Activated T-cell treated with anti-CD3 and anti-CD28 coated beads, Interleukin-2, amount 50 U/mL, for 24 hours (primary cell): ENCODE data around the gene LRIT1.

Source experiments
- DNase-seq: peaks from one replicate; pipeline ENCODE4 v3.0.0-alpha.2; 2020
- H3K27ac Mint-ChIP-seq: 2 replicates; pipeline ENCODE4 v1.8.0; 2020; ENCODE audit warnings: mild to moderate bottlenecking, mixed read lengths
- H3K27me3 Mint-ChIP-seq: 2 replicates; pipeline ENCODE4 v1.8.0; 2020; ENCODE audit warnings: mixed read lengths
- H3K36me3 Mint-ChIP-seq: 2 replicates; pipeline ENCODE4 v1.8.0; 2020; ENCODE audit warnings: low read depth, mixed read lengths
- H3K4me1 Mint-ChIP-seq: 2 replicates; pipeline ENCODE4 v1.8.0; 2020; ENCODE audit warnings: low read depth, mixed read lengths
- H3K4me3 Mint-ChIP-seq: 2 replicates; pipeline ENCODE4 v1.8.0; 2020; ENCODE audit warnings: mild to moderate bottlenecking, moderate library complexity, mixed read lengths
- H3K9me3 Mint-ChIP-seq: 2 replicates; pipeline ENCODE4 v1.8.0; 2020; ENCODE audit warnings: mixed read lengths

LRIT1 gene

DNA sequence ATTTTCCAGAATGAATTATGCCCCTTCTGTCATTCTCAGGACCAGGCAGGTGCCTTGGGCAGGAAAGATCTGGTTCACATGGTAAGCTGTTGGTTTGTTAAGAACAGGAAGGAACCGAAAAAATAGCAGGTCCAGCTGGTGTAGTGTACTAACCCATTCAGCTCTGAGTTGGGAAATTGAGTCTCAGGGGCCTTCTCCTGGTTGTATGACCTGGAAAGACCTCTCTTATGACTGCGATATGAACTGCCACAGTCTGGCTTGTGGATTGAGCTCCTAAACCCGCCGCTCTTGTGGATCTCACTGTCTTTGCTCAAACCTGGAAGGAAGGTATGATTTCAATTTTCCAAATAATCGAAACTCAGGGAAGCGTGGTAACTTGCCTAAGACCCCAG is 4.5 kb downstream of the LRIT1 start:
- H3K27ac Mint-ChIP-seq: no peak overlapping the region
- H3K9me3 Mint-ChIP-seq: no peaks in the 10 kb centered on the region
- no peak for DNase-seq
- peaks cover 17% of the 10 kb centered on the region for H3K27me3 Mint-ChIP-seq
- H3K4me1 Mint-ChIP-seq: no peaks in the 10 kb centered on the region
- H3K4me3 Mint-ChIP-seq: no peak overlapping the region
- H3K36me3 Mint-ChIP-seq: no peaks in the 10 kb centered on the region

DNA sequence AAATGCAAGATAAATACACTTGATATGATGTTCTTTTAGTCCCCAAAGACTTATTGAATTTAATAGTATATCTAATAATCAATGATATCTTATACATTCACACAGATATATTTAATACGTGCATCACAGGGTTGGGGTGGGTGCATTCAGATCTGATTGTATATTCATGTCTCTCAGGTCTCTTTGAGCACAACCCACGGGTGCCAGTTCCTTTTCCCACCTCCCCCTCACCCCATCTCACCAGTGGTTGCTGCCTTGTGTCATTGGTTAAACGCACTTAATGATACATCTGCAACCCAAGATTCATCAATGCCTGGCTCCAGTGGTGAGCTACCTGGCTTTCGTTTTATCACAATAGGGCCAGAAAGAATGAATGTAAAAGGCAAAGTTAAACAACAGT is 6.2 kb downstream of the LRIT1 start:
- Mint-ChIP-seq H3K27ac (no peak overlapping the region), H3K9me3 (no peaks in the 10 kb centered on the region), H3K4me1 (no peaks in the 10 kb centered on the region), H3K36me3 (no peaks in the 10 kb centered on the region), H3K4me3 (no peak overlapping the region), H3K27me3 (peaks cover 21% of the 10 kb centered on the region)
- no peak for DNase-seq

DNA sequence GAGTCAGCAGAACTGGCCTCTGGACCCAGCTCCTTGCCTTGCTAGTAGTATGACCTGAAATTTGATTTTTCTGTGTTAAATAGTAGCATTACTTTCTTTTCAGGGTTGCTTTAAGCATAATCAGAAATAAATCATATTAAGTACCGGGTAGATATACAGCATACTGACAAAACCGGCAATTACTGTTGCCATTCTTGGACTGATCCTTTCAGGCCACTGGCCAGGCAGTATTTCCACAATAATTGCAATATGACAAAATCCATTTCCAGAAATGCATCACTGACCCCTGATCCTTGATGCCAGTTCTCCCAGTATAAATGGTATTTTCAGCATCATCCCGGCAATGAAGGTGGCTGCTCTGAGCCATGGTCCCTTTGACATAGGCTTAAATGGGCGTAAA is 6.9 kb downstream of the LRIT1 start:
- Mint-ChIP-seq H3K36me3 (no peaks in the 10 kb centered on the region), H3K4me1 (no peaks in the 10 kb centered on the region), H3K4me3 (no peak overlapping the region), H3K27ac (no peak overlapping the region), H3K9me3 (no peaks in the 10 kb centered on the region), H3K27me3 (peaks cover 22% of the 10 kb centered on the region)
- DNase-seq: no peak

DNA sequence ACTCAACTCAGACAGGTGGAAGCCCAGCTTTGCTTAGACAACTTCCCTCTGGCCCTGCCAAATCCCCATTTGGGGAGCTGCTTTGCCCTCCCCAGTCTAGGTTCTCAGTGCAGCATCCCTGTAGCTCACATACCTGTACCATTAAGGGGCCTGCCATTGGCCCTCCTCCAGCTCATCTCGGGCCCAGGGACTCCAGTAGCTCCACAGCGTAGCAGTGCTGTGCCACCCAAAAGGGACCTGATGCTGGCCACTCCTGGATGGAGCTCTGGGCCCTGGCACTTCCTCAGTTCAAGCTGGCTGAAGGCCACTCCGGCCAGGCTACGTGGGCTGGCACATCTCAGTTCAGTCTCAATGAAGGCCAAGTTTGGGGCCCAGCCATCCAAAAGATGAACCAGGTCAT is 7.4 kb downstream of the LRIT1 start:
- H3K4me3 Mint-ChIP-seq: no peak overlapping the region
- DNase-seq: no peak

DNA sequence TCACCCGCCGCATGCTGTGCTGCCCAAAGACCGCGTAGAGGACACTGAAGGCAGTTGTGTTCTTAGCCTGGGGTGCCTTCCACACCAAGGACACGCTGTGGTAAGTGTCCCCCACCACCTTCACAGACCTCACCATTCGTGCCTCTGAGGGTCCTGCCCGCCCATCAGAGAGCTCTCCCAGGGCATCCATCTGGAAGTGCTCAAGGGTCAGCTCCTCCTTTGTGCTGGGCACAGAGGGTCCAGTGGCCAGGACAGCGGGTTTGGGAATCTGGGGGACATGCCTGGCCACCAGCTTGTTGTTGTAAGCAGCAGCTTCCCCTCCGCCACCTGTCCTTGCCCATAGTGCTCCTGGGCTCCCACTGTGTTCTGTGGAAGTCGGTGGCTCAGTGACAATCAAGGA is 9.0 kb downstream of the LRIT1 start:
- Mint-ChIP-seq H3K36me3 (no peaks in the 10 kb centered on the region), H3K27me3 (peaks cover 33% of the 10 kb centered on the region), H3K9me3 (no peaks in the 10 kb centered on the region), H3K4me3 (no peak overlapping the region), H3K4me1 (no peaks in the 10 kb centered on the region), H3K27ac (no peak overlapping the region)
- DNase-seq: no peak

More for the DNA sequence above, 7.4 kb downstream of the LRIT1 start:
- Mint-ChIP-seq H3K27ac (no peak overlapping the region), H3K27me3 (peaks cover 27% of the 10 kb centered on the region), H3K9me3 (no peaks in the 10 kb centered on the region), H3K36me3 (no peaks in the 10 kb centered on the region), H3K4me1 (no peaks in the 10 kb centered on the region)

DNA sequence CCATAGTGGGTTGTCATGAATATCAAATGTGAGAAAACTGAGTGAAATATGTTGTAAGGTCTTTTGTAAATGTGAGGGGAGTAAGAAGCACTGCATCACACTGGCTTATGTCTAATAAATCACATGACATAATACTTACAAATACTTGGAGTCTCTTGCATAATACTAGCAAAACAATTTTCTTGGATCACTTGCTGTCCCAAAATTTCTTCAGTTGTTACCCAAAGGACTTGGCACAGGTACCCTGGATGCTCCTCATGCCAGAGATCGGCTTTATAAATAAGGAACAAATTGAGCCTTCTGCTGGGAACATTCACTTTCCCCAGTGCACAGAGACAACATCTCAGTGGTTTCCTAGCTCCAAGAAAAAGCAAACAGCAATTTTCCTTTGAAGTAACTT is 11.0 kb downstream of the LRIT1 start:
- Mint-ChIP-seq H3K4me3 (no peak overlapping the region), H3K9me3 (no peaks in the 10 kb centered on the region), H3K4me1 (no peaks in the 10 kb centered on the region), H3K27ac (no peak overlapping the region), H3K36me3 (no peaks in the 10 kb centered on the region), H3K27me3 (peaks cover 33% of the 10 kb centered on the region)
- DNase-seq: no peak

DNA sequence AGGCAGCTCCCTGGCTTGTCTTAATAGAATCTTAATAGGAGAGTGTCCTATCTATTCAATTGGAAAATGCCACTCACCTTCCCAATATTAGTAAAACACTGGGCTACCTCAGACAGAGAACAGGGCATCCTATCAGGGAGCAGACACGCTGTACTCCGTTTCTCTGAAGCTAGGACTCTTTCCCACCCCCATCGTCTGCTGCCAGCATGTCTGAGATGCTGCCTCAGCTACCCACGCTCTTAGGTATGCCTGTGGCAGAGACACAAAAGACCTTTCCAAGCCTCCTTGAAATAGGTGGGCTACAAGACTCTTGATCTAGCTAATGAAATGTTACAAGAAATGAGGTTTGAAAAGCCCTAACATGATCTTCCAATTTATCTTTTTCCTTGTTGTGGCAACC is 13.5 kb downstream of the LRIT1 start:
- Mint-ChIP-seq H3K27ac (no peak overlapping the region), H3K27me3 (peaks cover 45% of the 10 kb centered on the region)

DNA sequence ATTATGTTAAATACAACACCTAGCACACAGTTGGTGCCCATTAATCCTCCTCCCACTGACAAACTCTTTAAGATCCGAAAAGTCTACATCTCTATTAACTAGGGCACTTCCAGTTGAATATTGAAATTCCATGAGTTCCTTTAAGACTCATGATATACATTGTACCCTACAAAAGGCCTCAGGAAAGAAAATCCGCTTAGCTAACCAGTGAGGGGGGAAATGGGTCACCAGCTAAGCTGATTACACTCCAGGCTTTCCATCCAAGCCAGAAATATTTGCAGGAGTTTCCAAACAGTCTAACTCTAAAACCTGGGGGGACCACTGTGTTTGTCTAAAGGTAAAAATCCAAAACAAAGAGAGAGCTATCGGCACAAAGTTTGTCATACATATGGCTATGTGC is 14.7 kb downstream of the LRIT1 start:
- H3K27me3 Mint-ChIP-seq: peaks cover 47% of the 10 kb centered on the region
- H3K4me3 Mint-ChIP-seq: no peak overlapping the region
- no peaks in the 10 kb centered on the region for H3K36me3 Mint-ChIP-seq

More for the DNA sequence above, 13.5 kb downstream of the LRIT1 start:
- Mint-ChIP-seq H3K4me1 (no peaks in the 10 kb centered on the region), H3K36me3 (no peaks in the 10 kb centered on the region), H3K4me3 (no peak overlapping the region), H3K9me3 (no peaks in the 10 kb centered on the region)
- no peak for DNase-seq

DNA sequence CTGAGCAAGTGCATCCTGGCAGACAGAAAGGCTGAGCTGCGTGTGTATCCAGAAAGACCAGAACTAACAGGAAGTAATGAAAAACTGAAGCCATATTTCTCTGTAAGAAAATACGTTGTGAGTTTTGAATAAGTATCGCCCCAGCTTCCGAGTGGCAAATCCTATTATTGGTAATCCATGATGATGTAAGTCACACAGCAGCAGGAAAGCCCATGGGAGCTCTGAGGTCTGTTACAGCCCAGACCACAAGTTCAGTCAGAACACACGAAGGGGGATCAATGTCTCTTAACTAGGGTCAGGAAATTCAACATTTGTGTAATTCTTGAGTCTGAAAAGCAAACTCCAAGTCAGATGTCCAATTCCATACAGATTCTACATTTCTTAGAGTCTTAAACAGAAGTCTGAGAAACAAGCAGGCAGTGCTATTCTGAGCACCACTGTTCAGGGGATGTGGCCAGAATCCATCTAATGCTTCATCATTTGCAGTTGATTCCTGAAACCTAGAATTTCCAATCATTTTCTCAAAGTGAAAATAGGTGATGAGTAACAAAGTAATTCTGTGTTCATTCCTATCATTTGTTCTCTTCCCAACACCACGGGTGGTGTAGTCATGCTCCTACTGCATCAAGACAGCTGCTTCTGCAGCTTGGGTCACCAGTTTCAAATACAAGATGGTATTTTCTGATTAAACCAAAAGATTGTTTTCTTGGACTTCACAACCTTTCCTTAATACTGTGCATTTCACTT is 15.7 kb downstream of the LRIT1 start, which contains the start of gene LRIT2:
Gene LRIT2 (minus strand): TSS at position 118 of the 747 bp plus-strand sequence. CDS start 24 bp downstream, at position 94.
- Mint-ChIP-seq H3K4me1 (no peaks in the 10 kb centered on the region), H3K4me3 (no peak within 1 kb of the TSS), H3K9me3 (no peaks in the 10 kb centered on the region), H3K27ac (no peak within 1 kb of the TSS), H3K27me3 (peaks cover 46% of the 10 kb centered on the region), H3K36me3 (no peaks in the 10 kb centered on the region)
- DNase-seq: no peak

More for the DNA sequence above, 14.7 kb downstream of the LRIT1 start:
- H3K9me3 Mint-ChIP-seq: no peaks in the 10 kb centered on the region
- no peaks in the 10 kb centered on the region for H3K4me1 Mint-ChIP-seq
- DNase-seq: no peak
- H3K27ac Mint-ChIP-seq: no peak overlapping the region

DNA sequence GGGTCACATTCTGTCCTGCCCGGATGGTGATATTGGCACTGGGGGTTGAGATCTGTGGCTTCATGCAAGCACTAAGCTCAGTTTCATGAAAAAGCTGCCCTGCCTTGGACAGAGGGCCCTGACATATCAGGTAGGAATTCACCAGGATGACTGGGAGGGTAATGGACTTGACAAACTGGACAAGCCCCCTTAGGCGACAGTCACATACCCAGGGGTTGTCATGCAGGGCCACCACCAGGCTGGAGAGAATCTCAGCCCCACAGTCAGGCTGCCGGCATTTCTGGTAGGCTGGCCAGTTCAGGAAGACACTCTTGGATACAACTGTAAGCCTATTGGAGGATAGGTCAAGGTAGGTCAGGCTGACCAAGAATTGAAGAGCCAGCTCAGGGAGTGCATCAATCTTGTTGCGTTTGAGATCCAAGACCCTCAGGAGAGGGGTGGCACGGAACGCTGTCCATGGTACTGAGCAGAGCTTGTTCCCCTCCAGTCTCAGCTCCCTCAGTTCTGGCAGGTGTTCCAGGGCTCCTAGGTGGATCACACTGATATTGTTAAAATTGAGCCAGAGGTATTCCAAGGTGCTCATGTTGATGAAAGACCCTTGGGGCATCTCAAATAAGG is 16.8 kb downstream of the LRIT1 start:
- Mint-ChIP-seq H3K4me1 (no peaks in the 10 kb centered on the region), H3K27me3 (peaks cover 47% of the 10 kb centered on the region), H3K9me3 (peaks cover 2% of the 10 kb centered on the region), H3K4me3 (no peak overlapping the region), H3K27ac (no peak overlapping the region), H3K36me3 (no peaks in the 10 kb centered on the region)
- no peak for DNase-seq

DNA sequence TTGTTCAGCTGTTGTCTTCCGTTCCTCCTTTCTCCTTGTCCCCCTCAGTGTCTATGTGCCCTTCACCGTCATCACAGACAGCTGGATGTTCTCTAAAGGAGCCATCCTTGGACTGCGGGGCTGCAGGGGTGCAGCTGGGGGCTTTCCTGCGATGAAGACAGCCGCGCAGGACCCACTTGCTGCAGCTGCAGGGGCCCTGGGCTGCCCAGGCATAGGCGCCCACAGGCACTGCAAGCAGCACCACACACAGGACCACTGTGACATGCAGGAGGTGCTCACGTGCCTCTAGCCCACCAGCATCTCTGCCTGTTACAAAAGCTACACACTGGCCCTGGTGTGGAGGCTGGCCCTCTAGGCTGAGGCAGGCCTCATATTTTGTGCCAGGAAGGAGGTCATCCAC is 19.4 kb downstream of the LRIT1 start:
- peaks cover 5% of the 10 kb centered on the region for H3K9me3 Mint-ChIP-seq
- no peak overlapping the region for H3K27ac Mint-ChIP-seq
- no peak overlapping the region for H3K4me3 Mint-ChIP-seq
- H3K27me3 Mint-ChIP-seq: peaks cover 27% of the 10 kb centered on the region
- H3K4me1 Mint-ChIP-seq: no peaks in the 10 kb centered on the region
- no peaks in the 10 kb centered on the region for H3K36me3 Mint-ChIP-seq
- DNase-seq: no peak

DNA sequence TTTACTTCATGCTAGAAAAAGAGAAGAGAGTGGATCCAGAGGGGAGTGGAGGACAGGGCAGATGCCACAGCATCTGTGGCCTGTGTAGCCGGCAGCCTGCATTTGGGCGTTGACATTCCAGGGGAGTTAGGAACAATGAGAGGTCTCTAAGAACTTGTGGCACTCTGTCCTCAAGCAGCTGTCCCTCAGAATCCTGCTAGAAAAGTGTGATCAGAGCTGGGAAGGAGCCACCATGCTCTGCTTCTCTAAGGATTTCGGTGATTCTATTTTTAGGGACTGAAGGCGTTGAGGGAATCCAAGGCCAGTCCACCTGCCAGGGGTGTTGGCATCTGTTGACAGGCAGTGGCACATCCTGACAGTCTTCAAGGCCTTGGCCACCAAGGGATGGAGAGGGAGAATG is 23.6 kb downstream of the LRIT1 start:
- Mint-ChIP-seq H3K9me3 (peaks cover 5% of the 10 kb centered on the region), H3K27me3 (peaks cover 6% of the 10 kb centered on the region), H3K4me3 (no peak overlapping the region), H3K27ac (no peak overlapping the region), H3K4me1 (peaks cover 2% of the 10 kb centered on the region), H3K36me3 (no peaks in the 10 kb centered on the region)
- DNase-seq: no peak

DNA sequence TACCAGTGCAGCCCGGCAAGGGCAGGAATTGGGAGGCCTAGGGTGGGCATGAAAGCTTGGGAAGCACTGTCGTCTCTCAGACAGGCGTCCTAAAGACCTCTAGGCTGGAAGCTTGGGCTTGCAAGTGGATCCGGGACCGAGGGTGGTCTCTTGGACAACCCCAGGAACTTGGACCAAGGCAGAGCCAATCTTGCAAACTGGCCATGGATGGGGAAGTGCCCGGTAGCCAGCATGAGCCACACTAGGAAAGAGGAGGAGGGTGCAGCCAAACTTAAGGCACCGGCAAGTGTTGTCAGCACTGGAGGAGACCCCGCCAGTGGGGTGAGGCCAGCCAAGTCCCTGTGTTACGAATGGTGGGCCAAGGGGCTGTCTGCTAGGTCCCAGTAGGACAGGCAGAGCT is 24.5 kb downstream of the LRIT1 start:
- DNase-seq: no peak
- Mint-ChIP-seq H3K27ac (no peak overlapping the region), H3K36me3 (no peaks in the 10 kb centered on the region), H3K27me3 (peaks cover 5% of the 10 kb centered on the region), H3K4me1 (peaks cover 2% of the 10 kb centered on the region), H3K4me3 (no peak overlapping the region), H3K9me3 (peaks cover 5% of the 10 kb centered on the region)

DNA sequence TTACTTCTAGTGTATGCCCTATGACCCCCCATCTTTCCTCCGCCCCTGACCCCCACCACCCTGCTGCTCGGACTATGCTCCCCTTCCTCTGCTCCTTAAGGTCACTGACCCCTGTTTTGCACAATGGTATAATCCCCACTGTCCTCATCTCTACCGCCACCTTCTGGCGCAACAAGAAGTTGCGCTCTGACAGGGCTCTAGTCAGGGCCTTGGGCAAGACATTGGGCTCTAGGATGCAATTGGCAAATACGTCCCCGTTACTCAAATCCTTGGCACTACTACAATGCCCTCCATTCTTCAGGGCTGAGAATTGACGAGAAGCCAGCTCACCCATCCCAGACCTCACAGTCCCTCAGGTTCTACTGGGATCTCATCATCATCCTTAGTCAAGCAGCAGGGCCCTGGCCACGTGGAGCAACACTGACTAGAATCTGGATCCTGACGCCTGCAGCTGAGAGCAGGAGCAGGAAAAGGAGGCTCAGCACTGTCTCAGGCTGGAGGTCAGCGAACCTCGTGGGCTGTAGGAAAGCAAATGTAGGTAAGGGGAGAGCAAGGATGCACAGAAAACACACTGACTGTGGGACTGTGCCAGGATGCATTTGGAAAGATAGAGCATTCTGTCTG is 26.6 kb downstream of the LRIT1 start:
- H3K4me3 Mint-ChIP-seq: no peak overlapping the region
- no peaks in the 10 kb centered on the region for H3K36me3 Mint-ChIP-seq
- DNase-seq: peak; percentile 57
- no peaks in the 10 kb centered on the region for H3K27me3 Mint-ChIP-seq
- no peak overlapping the region for H3K27ac Mint-ChIP-seq
- peaks cover 2% of the 10 kb centered on the region for H3K4me1 Mint-ChIP-seq
- peaks cover 5% of the 10 kb centered on the region for H3K9me3 Mint-ChIP-seq

DNA sequence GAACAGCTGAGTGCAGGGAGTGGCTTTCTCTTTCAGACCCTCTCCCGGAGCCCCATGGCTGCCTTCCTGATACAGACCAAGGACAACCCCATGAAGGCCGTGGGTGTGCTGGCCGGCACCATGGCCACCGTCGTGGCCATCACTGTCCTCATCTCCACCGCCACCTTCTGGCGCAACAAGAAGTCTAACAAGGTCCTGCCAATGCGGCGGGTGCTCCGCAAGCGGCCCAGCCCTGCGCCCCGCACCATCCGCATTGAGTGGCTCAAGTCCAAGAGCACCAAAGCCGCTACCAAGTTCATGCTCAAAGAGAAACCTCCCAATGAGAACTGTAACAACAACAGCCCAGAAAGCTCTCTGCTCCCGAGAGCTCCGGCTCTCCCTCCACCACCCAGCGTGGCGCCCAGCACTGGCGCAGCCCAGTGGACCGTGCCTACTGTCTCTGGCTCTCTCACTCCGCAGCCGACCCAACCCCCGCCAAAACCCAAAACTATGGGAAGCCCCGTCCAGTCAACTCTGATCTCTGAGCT is 27.2 kb downstream of the LRIT1 start:
- Mint-ChIP-seq H3K36me3 (no peaks in the 10 kb centered on the region), H3K27ac (no peak overlapping the region), H3K9me3 (no peaks in the 10 kb centered on the region), H3K4me1 (peaks cover 2% of the 10 kb centered on the region), H3K27me3 (no peaks in the 10 kb centered on the region), H3K4me3 (no peak overlapping the region)
- DNase-seq: no peak
